Spinal cord (tissue), 10 donors: ENCODE results near the gene JUND. TPM values are rescaled to one million over a fixed set of nuclear protein-coding genes. Genes with fewer than 3 reads are reported as not detected.
"Not testable (repeated sequence)": the region's sequence is repeated elsewhere in the genome, so short reads cannot be mapped to it uniquely, and the experiment has no call there.

Experiments used
- DNase-seq, 6 donors: peaks; one replicate each; pipeline versions ENCODE4 v3.0.0 to v3.0.0-alpha.2; 2013 to 2015; ENCODE audit warnings: low spot score in 6 of 6, low read depth in 4 of 6
- H3K27ac ChIP-seq: one replicate; pipeline ENCODE4 v1.5.1; 2013; ENCODE audit warnings: low read depth, low read length, control low read depth
- H3K27me3 ChIP-seq: one replicate; pipeline ENCODE4 v1.6.1; 2013; ENCODE audit warnings: low read length; ENCODE audit not compliant: control insufficient read depth, insufficient read depth
- H3K36me3 ChIP-seq: one replicate; pipeline ENCODE4 v1.6.1; 2013; ENCODE audit warnings: low read length; ENCODE audit not compliant: control insufficient read depth, insufficient read depth
- H3K4me1 ChIP-seq: one replicate; pipeline ENCODE4 v1.6.1; 2013; ENCODE audit warnings: low read length; ENCODE audit not compliant: control insufficient read depth, insufficient read depth
- H3K4me3 ChIP-seq: one replicate; pipeline ENCODE4 v1.5.1; 2013; ENCODE audit warnings: low read depth, low read length, control low read depth
- H3K9me3 ChIP-seq: one replicate; pipeline ENCODE4 v1.6.1; 2013; ENCODE audit warnings: low read length; ENCODE audit not compliant: control insufficient read depth, insufficient read depth
- WGBS: methylation state at CpG from one replicate; pipeline ENCODE4 v1.1.5; 2013; ENCODE audit warnings: missing lambda C conversion rate; ENCODE audit not compliant: insufficient coverage; 5-methylcytosine and 5-hydroxymethylcytosine counted together
- long read RNA-seq, 4 donors: transcript quantifications; one replicate each; lab custom pipeline, GENCODE V29; 2026
- polyA plus RNA-seq, 2 donors: library from polyadenylated mRNA; unstranded; fragments of 120-200 nt; gene quantifications; one replicate each; pipeline ENCODE4 v1.2.1, GENCODE V29; 2013; ENCODE audit not compliant: insufficient read length in 2 of 2
- total RNA-seq, 2 donors: library from RNA; depleted of rRNA in 1 of 2; stranded (reverse); fragments of 120-200 nt in 1 of 2; fragments of >200 nt in 1 of 2; gene quantifications; one replicate each; pipeline versions ENCODE4 v1.2.3 to v1.2.4, GENCODE V29; 2013 to 2014
- donor health status: healthy.

JUND gene
- total RNA-seq (100 to 1,000 TPM in 1 of 2 donors, 10 to 100 TPM in 1; 73.2 to 101 TPM), polyA plus RNA-seq (100 to 1,000 TPM; 127 to 136 TPM)
- long read RNA-seq, donor 1, transcript JUND-201 (1 exons, 1,863 nt): major isoform, 556 of 556 reads
- long read RNA-seq, donor 1, partial matches to known transcripts: 0 of 556 reads
- long read RNA-seq, donor 1, other reads (novel, unspliced or antisense): 0 of 556 reads
- long read RNA-seq, donor 2, transcript JUND-201 (1 exons, 1,863 nt): major isoform, 107 of 107 reads
- long read RNA-seq, donor 2, partial matches to known transcripts: 0 of 107 reads
- long read RNA-seq, donor 2, other reads (novel, unspliced or antisense): 0 of 107 reads
- long read RNA-seq, donor 3, transcript JUND-201 (1 exons, 1,863 nt): major isoform, 140 of 140 reads
- long read RNA-seq, donor 3, partial matches to known transcripts: 0 of 140 reads
- long read RNA-seq, donor 3, other reads (novel, unspliced or antisense): 0 of 140 reads
- long read RNA-seq, donor 4, transcript JUND-201 (1 exons, 1,863 nt): major isoform, 490 of 490 reads
- long read RNA-seq, donor 4, partial matches to known transcripts: 0 of 490 reads
- long read RNA-seq, donor 4, other reads (novel, unspliced or antisense): 0 of 490 reads

DNA sequence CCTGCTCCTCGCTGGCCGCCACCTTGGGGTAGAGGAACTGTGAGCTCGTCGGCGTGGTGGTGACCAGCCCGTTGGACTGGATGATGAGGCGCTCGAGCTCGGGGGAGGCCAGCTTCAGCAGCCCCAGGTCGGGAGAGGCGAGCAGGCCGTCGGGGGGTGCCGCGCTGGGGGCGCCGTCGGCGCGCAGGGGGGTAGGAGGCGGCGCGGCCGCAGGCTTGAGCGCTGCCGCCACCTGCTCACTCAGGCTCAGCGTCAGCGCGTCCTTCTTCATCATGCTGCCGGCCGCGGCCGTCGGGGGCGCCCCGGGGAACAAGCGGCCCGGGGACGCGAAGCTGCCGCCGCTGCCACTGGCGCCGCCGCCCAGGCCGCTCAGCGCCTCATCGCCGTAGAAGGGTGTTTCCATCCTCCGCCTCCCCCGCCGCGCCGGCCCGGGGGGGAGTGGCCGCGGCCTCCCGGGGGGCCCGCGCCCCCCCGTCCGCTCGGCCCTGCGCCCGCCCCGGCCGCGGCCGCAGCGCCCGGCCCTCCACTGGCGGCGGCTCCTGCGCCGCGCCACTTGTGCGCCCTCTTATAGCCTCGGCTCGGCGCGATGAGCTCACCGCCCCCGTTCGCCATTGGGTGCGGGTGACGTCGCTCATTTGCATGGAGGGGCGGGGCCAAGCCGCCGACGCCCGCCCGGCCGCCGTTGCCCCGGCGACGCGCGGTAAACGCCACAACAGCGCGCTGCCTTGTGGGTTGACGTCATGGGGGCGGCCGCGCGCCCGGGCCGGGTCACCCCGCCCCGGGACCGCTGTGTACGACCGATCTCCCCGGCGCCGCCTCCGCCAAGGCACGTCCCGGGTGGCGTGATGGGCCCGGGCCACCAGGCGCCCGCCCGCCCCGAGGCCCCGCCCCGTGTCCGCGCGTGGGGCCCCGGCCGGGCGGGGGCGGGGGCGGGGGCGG, at the start of gene JUND:
TSS of gene JUND (minus strand) at position 541 of the 939 bp plus-strand sequence. CDS start at position 403, 138 bp downstream.
- under 1% methylated on average over 120 of the region's 138 CpGs for WGBS
- H3K4me3 ChIP-seq: peak within 1 kb of the TSS; percentile 97
- H3K36me3 ChIP-seq: peaks cover 26% of the 10 kb centered on the region
- no peaks in the 10 kb centered on the region for H3K27me3 ChIP-seq
- DNase-seq: peak; percentile 91 to 99 (median 96)
- no peaks in the 10 kb centered on the region for H3K9me3 ChIP-seq
- peak within 1 kb of the TSS; percentile 99 for H3K27ac ChIP-seq
- H3K4me1 ChIP-seq: peaks cover 46% of the 10 kb centered on the region

DNA sequence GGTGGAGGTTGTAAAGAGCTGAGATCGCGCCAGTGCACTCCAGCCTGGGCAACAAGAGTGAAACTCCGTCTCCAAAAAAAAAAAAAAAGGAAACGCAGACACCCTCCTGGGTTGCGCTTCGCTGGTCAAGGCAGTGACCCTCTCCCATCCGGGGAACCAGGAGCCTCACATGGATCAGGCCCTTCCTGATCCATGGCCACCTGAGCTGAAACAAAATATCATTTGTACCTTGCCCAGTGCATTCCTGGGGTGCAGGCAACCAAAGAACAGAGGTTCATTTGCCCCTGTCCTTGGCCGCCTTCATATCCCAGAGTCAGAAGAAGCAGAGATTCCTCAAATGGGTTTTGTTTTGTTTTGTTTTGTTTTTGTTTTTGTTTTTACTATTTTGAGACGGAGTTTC, 49.4 kb upstream of the JUND start:
- H3K9me3 ChIP-seq: no peaks in the 10 kb centered on the region
- 72% methylated on average over 7 of the region's 9 CpGs for WGBS

DNA sequence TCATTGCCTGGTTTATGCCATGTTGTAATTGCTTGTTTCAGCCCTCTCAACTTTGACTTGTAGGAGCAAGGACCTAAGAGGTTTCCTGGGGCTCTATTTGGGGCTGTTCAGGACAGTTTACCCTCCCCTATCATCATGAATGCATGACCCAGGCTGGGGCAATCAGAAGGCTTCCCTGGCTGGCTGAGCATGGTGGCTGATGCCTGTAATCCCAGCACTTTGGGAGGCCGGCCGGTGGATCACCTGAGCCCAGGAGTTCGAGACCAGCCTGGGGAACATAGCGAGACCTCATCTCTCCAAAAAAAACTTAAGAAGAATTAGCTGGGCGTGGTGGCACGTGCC, 47.6 kb upstream of the JUND start:
- Histone ChIP-seq H3K36me3 (no peaks in the 10 kb centered on the region), H3K27me3 (no peaks in the 10 kb centered on the region), H3K27ac (peak overlapping the region; percentile 93), H3K4me1 (peaks cover 8% of the 10 kb centered on the region), H3K9me3 (no peaks in the 10 kb centered on the region), H3K4me3 (peak overlapping the region; percentile 43)
- WGBS: 92% methylated on average over 2 of the region's 6 CpGs
- DNase-seq: no peak

More for the DNA sequence above, 49.4 kb upstream of the JUND start:
- H3K4me3 ChIP-seq: no peak overlapping the region
- no peaks in the 10 kb centered on the region for H3K27me3 ChIP-seq
- H3K36me3 ChIP-seq: no peaks in the 10 kb centered on the region
- H3K27ac ChIP-seq: no peak overlapping the region
- H3K4me1 ChIP-seq: peaks cover 4% of the 10 kb centered on the region
- no peak for DNase-seq

DNA sequence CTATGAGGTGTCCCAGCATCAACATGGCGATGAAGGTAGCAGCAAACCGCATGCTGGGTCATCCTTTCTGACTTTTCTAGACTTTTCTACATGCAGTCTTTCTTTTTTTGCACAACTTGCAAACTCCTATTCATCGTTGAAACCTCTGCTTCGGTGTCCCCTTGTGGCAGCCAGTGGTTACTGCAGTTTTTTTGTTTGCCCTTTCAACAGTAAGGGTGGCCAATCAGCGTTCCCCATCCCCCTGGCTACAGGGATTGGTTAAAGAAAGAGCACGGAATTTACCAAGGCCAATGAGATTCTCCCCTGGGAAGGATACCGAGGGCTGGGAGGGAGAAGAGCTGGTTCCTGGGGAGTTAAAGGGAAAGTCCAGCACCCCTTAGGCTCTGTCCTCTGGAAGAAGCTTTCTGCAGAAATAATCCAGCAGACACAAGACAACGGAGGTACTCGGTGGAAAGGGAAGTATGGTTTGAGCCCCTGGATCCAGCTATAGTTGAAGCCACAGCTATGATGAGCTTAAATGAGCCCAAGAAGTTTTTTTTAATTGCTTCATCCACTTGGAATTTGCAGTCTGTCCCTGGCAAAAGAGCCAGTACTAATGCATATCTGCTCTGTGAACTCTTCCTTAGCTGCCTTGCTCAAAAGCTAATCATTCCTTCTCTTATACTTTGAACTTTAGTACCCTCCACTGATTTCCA, 47.1 kb upstream of the JUND start:
- peak; percentile 90 to 99 (median 94) for DNase-seq
- 10% methylated on average over 7 of the region's 9 CpGs for WGBS

DNA sequence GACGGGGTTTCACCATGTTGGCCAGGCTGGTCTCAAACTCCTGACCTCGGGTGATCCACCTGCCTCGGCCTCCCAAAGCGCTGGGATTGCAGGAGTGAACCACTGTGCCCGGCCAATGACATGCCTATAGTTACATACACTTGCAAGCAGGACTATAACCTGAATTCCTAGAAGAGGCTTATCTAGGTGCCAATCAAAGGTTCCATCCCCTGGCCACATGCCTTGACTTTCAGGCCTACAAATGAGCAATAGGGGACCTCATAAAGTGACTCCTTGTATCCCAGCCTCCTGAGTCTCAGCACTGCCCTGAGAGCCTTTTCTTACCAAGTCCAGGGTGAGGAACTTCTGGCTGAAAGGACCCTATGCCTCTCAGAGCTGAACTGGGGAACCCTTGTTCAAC, 45.4 kb upstream of the JUND start:
- Histone ChIP-seq H3K4me3 (no peak overlapping the region), H3K27me3 (no peaks in the 10 kb centered on the region), H3K36me3 (no peaks in the 10 kb centered on the region), H3K9me3 (no peaks in the 10 kb centered on the region), H3K4me1 (peaks cover 23% of the 10 kb centered on the region), H3K27ac (no peak overlapping the region)
- DNase-seq: no peak
- WGBS: 94% methylated on average over 4 of the region's 5 CpGs

More for the DNA sequence above, 47.1 kb upstream of the JUND start:
- no peaks in the 10 kb centered on the region for H3K27me3 ChIP-seq
- peak overlapping the region; percentile 43 for H3K4me3 ChIP-seq
- peaks cover 13% of the 10 kb centered on the region for H3K4me1 ChIP-seq
- H3K27ac ChIP-seq: peak overlapping the region; percentile 93
- H3K9me3 ChIP-seq: no peaks in the 10 kb centered on the region
- no peaks in the 10 kb centered on the region for H3K36me3 ChIP-seq

DNA sequence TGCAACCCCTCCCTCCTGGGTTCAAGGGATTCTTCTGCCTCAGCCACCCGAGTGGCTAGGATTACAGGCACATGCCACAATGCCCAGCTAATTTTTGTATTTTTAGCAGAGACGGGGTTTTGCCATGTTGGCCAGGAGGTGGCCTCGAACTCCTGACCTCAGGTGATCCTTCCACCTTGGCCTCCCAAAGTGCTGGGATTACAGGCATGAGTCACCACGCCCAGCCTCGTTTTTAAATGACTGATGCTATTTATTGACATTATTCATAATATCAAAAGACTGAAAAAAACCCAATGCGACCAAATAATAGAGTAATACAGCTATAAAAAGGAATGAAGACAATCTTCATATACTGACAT, 42.9 kb upstream of the JUND start:
- not testable (repeated sequence) for H3K27ac ChIP-seq, H3K4me3 ChIP-seq, DNase-seq, H3K27me3 ChIP-seq, H3K36me3 ChIP-seq, H3K9me3 ChIP-seq
- 44% methylated on average over 3 of the region's 6 CpGs for WGBS
- H3K4me1 ChIP-seq: peaks cover 26% of the 10 kb centered on the region

DNA sequence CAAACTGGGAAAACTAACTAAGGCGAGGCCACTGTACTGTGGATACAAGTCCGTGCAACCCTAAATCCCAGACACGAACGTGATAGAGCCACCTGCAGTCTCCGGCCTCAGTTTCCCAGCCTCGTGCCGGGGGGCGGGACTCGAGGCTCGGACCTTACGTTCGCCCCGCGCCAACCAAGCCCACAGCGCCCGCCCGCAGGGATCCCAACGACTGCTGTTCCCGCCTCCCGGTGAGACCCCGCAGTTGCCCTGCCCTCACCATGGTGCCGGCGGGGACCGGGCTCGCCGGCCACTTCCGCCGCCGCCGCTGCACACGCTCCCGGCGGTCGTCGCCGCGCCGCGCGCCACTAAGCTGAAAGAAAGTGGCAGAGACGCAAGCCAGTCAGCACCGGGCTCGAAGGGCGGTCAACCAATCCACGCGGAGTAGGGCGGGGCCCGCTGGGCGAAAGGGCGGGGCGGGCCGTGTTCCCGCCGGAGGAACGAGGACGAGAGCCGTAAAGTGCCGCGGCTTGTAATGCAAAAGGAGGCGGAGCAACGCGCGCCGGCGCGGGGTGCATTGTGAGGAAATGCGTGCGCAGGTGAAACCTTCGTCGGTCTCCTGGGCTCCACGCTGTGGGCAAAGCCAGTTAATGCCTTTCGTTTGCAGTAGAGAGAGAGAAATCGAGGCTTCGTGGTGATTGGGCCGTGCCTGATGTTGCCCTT, 41.5 kb upstream of the JUND start, which contains the start of gene LSM4:
TSS of gene LSM4 (minus strand) at position 318 of the 702 bp plus-strand sequence. CDS start at position 262, 56 bp downstream.
- peak within 1 kb of the TSS; percentile 89 for H3K4me3 ChIP-seq
- WGBS: under 1% methylated on average over 75 of the region's 75 CpGs
- H3K27ac ChIP-seq: peak within 1 kb of the TSS; percentile 96
- no peaks in the 10 kb centered on the region for H3K9me3 ChIP-seq
- H3K27me3 ChIP-seq: no peaks in the 10 kb centered on the region
- DNase-seq: peak; percentile 90 to 99 (median 94)
- H3K36me3 ChIP-seq: peaks cover 17% of the 10 kb centered on the region
- peaks cover 31% of the 10 kb centered on the region for H3K4me1 ChIP-seq

DNA sequence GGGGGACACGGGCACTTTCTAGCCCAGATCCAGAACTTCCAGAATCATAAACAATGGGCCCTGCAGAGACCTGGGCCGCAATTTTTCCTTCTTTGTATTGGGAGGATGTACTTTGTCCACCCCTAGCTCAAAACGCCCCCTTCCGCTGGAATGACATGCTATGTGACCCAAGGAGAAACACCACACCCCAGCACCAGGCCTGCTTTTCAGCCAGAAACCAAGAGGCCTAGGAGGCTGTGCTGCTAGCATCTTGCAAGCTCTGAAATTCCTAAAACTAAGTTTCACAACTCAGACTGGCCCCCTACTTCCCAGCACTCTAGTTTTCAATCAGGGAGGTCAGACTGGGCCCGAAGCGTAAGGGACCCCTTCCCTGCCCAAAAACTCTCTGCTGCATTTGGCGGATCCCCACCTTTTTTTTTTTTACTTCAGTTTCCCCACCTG, 40.9 kb upstream of the JUND start:
- Histone ChIP-seq H3K27ac (peak overlapping the region; percentile 86), H3K36me3 (peaks cover 17% of the 10 kb centered on the region), H3K4me3 (peak overlapping the region; percentile 89), H3K27me3 (no peaks in the 10 kb centered on the region), H3K9me3 (no peaks in the 10 kb centered on the region), H3K4me1 (peaks cover 31% of the 10 kb centered on the region)
- WGBS: 2% methylated on average over 6 of the region's 7 CpGs
- peak in 2 of 6 donors; percentile 13 to 47 for DNase-seq
